HG03354 (cell line): Measurements from ENCODE around the gene TNRC6C.

Experiments
- ATAC-seq: cut with Tn5 transposase; IDR thresholded peaks from one replicate; pipeline ENCODE4 v1.9.1; 2021; ENCODE audit warnings: mild to moderate bottlenecking; ENCODE audit not compliant: unreplicated experiment, poor library complexity, severe bottlenecking

Gene TNRC6C

DNA sequence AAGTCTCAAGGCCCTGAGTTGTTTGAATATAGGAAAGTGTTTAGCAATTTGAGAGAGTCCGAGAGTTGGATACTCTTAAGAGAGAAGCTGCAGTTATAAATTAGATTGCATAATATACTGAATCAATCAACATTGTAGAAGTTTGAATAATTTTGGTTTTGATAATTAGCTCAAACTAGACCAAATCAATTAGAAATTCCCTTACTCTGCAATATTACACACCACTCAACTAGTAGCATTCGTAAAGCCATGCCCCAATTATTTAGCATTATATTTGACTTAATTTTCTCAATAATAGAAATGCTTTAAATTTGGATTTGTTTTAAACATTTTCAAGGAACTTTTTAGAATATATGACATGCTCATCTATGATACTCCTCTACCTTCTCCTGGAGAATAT, 49.1 kb downstream of the TNRC6C start:
- ATAC-seq: no peak

DNA sequence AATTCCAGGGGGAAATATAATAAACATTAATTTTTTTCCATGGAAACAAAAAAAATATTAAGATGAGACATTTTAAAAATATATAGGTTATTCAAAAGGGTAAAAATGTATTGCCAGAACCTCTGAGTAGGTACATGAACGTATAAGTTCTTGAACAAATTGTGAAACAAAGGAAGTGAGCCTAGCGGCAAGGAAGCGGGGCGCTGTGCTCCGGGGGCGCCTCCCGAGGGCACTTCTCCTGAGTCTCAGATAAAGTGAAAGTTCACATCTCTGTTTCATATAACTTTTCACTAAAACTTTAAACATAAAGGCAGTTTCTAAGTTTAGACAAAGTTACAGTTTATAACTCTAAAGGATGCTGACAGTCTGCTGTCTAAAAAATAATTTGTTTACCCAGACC, 52.3 kb downstream of the TNRC6C start:
- no peak for ATAC-seq

DNA sequence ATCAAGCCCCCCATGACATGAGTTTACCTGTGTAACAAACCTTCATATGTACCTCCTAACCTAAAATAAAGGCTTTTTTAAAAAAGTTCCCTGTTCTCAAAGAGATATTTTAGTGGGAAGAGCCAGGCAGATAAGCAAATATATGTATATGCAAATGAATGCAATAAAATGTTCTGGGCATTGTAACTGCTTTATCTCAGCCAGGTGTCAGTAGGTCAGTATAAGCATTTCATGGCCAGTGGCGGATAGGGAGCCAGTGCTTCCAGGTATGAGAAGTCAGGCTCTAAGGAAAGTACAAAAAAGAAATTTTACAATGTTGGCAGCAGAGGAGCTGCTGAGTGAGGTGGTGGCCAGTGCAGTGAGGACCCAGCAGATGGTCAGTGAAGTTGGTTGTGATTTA, 53.9 kb downstream of the TNRC6C start:
- ATAC-seq: no peak

DNA sequence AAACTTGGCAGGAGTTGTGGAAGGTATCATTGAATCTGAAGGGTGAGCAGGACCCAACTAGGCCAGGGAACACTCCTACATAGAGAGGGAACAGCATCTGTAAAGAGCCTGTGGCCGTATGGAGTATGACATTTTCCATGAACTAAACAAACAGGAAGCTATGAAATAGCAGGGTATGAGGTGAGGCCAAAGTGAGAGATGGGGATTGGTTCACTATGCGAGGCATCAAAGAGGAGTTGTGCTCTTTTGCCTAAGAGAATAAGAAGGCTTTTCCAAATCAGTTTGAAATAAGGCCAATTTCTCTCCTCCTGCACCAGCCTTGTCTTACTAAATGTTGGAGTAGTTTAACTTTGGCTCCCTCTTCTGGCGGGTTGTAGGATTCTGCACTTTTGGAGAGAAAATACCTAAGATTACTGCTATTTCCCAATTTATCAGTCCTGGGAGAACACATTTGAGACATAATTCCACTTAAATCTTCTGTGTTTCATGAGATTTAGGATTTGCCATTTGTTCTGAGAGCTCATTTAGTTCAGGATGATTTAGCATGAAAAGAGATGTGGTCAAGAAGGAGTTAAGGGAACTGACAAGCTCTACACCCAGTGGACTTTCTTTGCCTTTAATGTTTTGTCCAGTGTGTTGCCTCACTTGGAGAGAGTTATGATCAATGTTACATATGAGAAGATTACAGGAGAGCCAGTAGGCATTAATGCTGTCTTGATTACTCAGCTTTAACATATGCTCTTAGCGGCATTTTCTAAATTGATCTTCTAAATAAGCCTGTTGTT, 55.4 kb downstream of the TNRC6C start:
- no peak for ATAC-seq

DNA sequence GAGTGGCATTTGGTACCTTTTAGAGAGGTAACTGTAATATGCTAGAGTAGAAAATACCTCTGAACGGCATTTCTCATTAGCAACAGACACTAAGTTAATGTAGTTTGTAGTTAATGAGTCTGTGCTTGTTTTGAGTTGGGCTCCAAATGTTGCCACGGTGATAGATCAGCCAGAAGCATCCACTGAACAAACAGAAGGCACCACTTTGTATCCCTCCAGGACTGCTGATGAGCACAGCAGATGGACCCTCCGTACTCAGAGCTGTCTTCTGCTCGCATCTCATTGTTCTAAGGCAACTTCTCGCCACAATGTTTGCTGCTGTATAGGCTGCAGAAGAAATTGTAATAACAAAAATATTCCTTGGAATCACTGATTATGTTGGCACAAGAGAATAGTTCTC, 56.1 kb downstream of the TNRC6C start:
- no peak for ATAC-seq

DNA sequence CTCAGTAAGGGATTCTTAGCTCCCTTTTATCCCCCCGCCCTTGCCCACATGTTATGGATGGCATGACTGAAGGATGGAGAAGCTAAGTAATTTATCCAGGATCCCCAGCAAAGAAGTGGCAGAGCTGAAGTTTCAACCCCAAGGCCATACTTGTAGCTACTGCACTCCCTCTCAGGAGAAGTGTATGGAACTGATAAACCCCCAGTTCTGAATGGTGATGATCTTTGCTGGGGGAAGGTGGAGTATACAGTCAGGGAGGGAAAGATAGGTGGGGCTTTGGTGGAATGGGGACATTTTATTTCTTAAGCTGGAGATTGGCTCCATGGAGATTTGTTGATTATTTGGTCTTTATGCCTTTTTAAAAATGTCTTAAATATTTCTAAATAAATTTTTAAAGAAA, 58.3 kb downstream of the TNRC6C start:
- no peak for ATAC-seq

DNA sequence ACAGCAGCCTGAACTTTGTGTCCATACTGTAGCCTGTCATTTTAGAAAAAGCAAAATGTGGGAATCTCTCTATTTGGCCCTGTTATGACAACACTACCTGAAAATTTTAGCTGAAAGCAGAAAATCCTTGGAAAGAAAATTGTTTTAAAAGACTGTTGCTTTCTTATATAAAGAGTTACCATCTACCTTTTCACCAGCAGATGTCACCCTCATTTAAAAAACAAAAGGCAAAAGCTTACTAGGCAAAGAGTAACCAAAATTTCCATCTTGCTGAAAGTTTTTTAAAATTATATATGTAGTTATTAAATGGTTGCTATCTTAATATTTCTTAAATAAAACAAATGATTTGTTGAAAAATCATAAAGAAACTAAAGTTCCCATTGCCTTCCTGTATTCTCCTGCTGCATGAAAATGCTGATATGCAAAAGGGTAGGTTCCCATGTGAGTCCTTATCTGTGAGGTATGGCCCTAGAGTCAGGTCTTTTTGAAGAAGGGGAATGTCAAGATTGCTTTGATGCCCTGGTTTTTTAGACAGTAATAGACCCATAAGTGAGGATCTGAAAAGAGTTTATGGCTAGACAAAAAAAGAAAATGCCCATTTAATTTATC, 61.0 kb downstream of the TNRC6C start:
- ATAC-seq: no peak

DNA sequence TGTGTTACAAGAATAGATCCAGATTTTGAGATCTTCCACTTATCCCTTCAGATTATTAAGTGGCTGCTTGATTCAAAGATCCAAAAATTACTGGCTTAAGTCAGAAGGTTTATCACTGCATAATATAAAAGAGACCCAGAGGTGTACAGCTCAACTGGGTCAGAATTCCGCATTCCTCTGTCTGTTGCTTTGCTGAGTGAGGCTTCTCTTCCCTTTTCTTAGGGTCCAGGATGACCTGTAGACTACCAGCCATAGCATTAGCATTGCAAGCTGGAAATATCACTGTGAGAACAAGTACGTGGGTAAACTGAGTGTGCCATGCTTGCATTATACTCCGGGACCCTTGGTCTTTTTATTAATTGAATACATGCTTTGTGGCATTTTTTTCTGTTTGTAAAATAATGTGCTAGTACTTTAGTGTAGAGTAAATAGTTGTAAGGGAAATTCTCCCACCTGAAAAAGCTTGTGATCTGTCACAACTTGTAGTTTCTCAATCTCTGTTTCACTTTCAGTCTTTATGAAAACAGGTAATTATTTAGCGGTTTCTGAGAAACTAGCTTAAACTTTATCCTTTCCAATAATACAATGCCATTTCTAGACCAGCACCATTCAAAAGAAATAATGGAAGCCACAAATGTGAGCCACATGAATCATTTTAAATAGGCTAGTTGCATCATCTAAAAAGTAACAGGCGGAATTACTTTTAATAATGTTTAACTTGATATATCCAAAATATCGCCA, 61.6 kb downstream of the TNRC6C start:
- ATAC-seq: peak; percentile 72

DNA sequence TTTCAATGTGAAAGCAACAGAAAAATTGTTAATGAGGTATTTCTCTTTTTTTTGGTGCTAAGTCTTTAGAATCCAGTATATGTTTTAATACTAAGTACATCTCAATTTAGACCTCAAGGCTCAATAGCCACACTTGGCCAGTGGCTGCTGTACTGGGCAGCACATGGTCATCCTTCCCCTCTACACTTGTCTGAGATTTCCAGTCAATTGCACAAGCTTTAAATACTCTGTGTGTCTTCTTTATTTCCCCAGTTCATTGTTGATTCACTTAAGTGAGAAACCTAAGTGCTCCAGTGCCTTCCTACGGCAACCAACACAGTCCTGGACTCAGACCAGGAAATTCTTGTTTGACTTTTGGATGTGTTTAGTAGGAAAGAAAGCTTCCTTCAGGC, 62.2 kb downstream of the TNRC6C start:
- no peak for ATAC-seq

DNA sequence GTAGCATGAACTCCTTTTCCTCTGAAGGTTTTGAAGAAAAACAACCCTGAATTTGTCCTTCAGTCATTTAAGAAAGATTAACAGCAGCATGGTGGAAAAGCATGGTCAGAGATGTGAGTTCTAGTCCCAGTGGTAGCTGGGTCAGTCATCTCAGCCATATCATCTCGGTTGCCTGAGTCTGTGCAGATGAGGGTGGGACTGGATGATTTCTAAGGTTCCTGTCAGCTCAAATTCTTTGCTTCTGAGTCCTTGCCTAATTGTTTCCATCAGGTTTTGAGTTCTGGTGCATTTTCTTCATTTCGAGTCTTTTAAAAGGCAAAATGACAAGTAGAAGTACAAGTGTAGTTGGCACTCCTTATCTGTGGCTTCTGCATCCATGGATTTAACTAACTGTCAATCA, 63.9 kb downstream of the TNRC6C start:
- ATAC-seq: no peak

DNA sequence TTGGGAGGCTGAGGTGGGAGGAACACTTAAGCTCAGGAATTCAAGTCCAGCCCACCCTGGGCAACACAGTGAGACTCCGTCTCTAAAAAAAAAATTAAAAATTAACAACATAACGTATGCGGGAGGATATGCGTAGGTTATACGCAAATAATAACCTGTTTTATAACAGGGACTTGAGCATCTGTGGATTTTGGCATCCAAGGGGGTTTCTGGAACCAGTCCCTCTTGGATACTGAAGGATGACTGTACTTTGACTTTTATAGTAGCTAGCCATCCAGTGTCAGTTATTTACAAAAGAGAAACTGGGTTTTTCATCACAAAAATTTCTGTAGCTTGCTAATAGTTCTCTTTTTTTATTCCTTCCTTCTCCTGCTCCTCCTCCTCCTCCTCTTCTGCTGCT, 64.5 kb downstream of the TNRC6C start:
- ATAC-seq: no peak

DNA sequence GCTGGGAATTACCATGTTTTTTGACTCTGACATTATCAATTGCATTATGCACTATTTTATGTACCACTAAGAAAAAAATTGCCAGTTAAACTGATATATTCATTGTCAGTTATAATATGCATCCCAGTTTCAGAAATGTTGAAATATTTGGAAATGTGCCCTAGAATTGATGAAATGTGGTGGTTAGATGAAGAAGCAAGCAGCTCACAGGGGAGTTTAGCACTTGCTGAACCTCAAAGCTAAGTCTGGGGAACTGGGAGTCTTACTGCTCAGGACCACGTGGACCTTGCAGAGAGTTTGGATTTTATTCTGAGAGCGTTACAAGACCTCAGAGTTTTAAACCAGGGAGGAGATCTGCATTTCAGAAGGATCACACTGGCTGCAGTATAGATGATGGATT, 67.9 kb downstream of the TNRC6C start:
- ATAC-seq: no peak

DNA sequence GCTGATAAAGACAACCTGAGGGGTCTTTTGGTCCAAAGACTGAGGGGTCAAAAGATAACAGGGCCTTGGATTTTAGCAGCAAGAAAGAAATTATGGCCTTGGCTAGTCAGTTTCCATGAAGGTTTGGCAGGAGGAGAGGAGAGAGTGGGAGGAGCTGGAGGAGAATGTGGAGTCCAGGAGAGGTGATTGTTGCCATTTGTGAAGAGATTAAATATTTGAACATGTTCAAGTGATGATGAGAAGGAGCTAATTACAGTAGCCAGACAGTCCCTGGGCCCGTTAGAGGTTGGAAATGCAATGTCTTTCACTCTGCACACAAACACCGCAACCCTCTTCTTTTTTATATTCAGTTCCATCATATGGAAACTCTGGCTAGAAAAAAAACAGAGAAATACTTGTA, 68.6 kb downstream of the TNRC6C start:
- no peak for ATAC-seq

DNA sequence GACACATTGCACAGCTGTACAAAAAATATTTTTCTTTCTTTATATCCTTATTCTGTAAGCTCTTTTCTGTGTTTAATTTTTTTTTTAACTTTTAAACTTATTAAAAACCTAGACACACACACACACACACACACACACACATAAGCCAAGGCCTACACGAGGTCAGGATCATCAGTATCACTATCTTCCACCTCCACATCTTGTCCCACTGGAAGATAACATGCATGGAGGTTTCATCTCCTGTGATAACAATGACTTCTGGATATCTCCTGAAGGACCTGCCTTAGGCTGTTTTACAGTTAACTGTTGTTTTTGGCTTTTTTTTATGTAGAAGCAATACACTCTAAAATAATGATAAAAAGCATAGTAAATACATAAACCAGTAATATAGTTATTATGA, 71.2 kb downstream of the TNRC6C start:
- ATAC-seq: no peak

DNA sequence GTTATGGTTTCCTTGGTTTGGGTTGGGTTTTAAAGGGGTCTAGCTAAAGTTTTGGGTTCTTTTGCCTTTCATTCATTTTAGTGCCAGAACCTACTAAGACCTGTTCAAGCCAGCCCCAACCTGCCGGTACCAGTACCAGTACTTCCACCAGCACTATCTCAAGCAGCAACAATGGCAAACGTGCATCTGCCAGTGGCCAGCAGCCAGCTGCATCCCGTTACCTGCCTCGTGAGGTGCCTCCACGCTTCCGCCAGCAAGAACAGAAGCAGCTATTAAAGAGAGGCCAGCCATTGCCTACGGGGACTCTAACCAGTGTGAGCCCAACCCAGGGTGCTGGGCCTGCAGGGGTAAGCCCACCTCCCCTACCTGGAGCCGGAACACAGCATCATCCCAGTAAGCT, 72.9 kb downstream of the TNRC6C start:
- no peak for ATAC-seq

DNA sequence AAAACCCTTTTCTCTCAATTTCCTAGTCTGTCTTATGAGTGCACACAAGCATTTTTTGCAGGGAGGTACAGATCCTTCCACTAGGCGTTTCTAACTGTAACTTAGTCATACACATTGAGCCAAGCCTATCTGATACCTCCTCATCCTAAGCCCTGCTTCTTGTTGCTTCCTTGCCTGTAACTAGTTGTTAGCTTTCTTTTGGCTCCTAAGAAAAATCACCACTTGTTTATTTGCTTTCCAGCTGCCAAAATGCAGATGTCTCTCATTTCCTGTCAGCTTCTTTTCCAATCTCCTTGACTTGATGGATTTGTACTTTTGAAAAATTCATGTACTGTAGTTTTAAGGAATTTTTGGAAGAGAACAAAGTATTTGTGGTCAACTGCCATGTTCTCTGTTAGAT, 73.7 kb downstream of the TNRC6C start:
- no peak for ATAC-seq

DNA sequence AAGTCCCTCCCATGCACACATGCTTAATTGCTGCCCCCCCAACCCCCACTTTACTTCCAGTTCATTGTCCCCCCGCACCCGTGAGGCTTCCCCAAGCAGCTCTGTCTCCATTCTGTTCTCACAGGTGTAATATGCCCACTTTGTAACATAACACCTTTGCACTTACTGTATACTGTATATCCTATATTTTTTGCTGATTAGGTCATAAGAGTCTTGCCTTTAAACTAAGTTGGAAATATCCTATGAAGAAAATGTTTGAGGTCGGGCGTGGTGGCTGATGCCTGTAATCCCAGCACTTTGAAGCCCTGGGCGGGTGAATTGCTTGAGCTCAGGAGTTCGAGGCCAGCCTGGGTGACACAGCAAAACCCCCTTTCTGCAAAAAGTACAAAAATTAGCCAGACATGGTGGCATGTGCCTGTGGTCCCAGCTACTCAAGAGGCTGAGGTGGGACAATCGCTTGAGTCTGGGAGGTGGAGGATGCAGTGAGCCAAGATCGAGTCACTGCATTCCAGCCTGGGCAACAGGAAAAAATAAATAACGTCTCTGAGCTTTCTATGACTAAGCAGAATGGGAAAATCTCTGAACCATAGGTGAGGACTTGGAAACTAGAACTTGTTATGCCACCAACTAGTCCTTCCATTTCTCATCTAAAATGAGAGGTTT, 76.1 kb downstream of the TNRC6C start:
- no peak for ATAC-seq

DNA sequence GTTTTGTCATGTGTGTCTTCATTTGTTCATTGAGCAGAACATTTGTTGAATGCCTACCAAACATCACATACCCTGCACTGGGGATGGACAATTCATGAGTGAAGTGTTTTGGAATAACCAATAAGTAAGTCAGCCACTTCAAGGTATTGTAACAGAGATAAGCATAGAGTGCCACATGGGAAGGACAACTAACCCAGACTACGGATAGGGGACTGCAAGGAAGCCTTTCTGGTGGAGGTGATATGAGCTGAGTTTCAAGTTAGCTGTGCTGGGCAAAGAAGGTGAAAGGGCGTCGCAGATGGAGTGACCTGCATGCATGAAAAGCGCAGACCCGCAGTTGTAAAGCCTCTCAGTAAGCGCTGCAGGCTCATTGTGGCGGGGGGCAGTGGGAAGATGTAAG, 78.8 kb downstream of the TNRC6C start:
- ATAC-seq: no peak

DNA sequence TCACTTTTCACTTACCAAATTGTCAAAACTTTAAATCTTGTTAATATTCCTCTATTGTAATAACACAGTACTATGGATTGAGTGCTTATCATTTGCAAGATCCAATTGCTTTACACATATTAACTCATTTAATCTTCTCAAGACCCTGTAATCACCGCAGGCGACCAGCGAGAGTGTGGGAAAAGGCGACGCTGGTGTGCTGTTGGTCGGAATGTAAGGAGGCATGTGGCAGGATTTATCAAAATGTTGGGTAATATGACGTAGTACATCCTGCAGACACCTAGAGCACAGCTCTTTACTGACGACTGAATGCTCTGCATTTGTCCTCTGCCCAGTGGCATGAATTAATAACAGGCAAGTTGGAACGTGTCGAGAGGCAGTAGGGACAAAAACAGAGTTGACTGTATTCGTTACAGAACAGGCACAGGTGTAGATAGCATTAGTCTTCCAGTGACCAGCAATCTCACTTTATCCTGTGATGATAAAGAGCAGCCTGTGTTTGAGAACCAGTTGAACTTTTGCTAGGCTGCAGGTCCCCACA, 80.3 kb downstream of the TNRC6C start:
- ATAC-seq: no peak

DNA sequence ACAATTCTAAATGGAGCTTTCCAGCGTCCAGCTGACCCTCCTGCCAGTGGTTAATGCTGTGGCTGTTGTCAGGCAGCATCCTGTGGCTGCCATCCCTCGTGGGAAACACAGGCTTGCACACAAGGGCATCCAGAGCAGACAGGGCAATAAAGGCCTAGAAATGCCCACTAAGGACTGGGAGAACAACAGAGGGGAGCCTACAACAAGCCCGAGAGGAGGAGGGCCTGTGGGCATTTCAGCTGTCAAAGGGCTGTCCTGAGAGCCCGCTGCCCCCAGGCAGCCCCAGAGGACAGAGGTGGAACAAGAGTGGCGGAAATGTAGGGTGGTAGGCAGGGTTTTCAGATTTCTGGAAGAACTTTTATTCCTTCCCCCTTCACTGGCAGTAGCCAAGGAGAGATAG, 81.1 kb downstream of the TNRC6C start:
- ATAC-seq: no peak
